ENCODE data around the gene ADCY2. TPM values are rescaled to one million over a fixed set of nuclear protein-coding genes. Genes with fewer than 3 reads are reported as not detected.

ADCY2 gene
- total and polyA plus RNA-seq, 9 of the 15 experiments (the other 6 are each of a cell fraction or from before 2014, with no cell fraction given) = 0.01 to 0.15 (median 0.03) TPM; not detected in 5

- CTCF ChIA-PET (ENCODE audit: low intra/inter-chr PET ratio) = no interaction called here
- no peak for FAIRE-seq
- TF ChIP-seq ZSCAN32 (CRISPR knock-in tag; IDR thresholded peaks at IDR 0.05) (no peak), CHAMP1 (IDR thresholded peaks at IDR 0.05) (no peak), SAFB2 (IDR thresholded peaks at IDR 0.05; ENCODE audit: borderline replicate concordance, low read depth, low read length, severe bottlenecking) (no peak), MGA (IDR thresholded peaks at IDR 0.05) (no peak), LCOR (CRISPR knock-in tag; IDR thresholded peaks at IDR 0.05) (no peak), PRPF4 (IDR thresholded peaks at IDR 0.05; ENCODE audit: insufficient read depth, low read depth, low read length, poor library complexity, severe bottlenecking) (no peak), HMG20B (CRISPR knock-in tag; IDR thresholded peaks at IDR 0.05) (no peak), HNRNPUL1 (IDR thresholded peaks at IDR 0.05; ENCODE audit: low read length) (no peak)
Observed at GRCh38 chr5:7398596-7399280, 2.8 kb downstream of the ADCY2 start.

More at GRCh38 chr5:7398596-7399280, 2.8 kb downstream of the ADCY2 start:
- no TSS peak for BruUV-seq (replicated peaks)
- Histone ChIP-seq H2AFZ (ENCODE audit: low read depth, low read length) (no peak overlapping the region), H3K36me3 (ENCODE audit: control insufficient read depth, insufficient read depth, low read length) (no peaks in the 10 kb centered on the region), H3K4me3 (no peak overlapping the region), H4K20me1 (replicated peaks; ENCODE audit: control insufficient read depth, insufficient read depth, low read length) (no peaks in the 10 kb centered on the region), H3K27me3 (ENCODE audit: control insufficient read depth in 2 of 2, insufficient read depth in 2 of 2, low read length in 2 of 2) (peaks cover 0 to 20% of the 10 kb centered on the region in 2 experiments; a peak in 2 of 5 replicates), H3K9me1 (ENCODE audit: control insufficient read depth, insufficient read depth, low read length) (no peaks in the 10 kb centered on the region), H3K79me2 (ENCODE audit: control insufficient read depth, insufficient read depth, low read length) (no peaks in the 10 kb centered on the region), H3K9me3 (replicated peaks; ENCODE audit: control insufficient read depth, insufficient read depth, low read depth, low read length) (no peaks in the 10 kb centered on the region), H3K27ac (ENCODE audit: extremely low read depth, low read depth, low read length) (no peak overlapping the region), H3K4me2 (ENCODE audit: insufficient read depth, low read length) (no peak overlapping the region), H3K4me1 (replicated peaks in 1 of 2; ENCODE audit: control insufficient read depth in 2 of 2, insufficient read depth in 2 of 2, low read length in 2 of 2) (peaks cover 0 to 10% of the 10 kb centered on the region in 2 experiments; a peak in 1 of 5 replicates), H3K9ac (ENCODE audit: insufficient read depth in 1 of 2, low read depth in 2 of 2, low read length in 2 of 2) (no peak overlapping the region)
- intact Hi-C loops (cut with micrococcal nuclease) (loop anchor here (10.0 kb wide), 1 partner anchor 346 kb away; no protein-coding TSS in a partner anchor), in situ Hi-C loops (cut with MboI) (no loop called here)
- POLR2A ChIA-PET = no interaction called here
- 3% methylated on average over 6 of the region's 6 CpGs for WGBS (ENCODE audit: insufficient coverage, low coverage, missing lambda C conversion rate)
- DNase-seq (ENCODE audit: extremely low read depth in 1 of 4, low spot score in 3 of 4) (no peak), ATAC-seq (no peak)

Data from K562 (cell line).